GM12891 (cell line): ENCODE measurements around the gene STAP2.
"Not testable (repeated sequence)": the region's sequence is repeated elsewhere in the genome, so short reads cannot be mapped to it uniquely, and the experiment has no call there.

ENCODE experiments used
- DNase-seq: peaks from one replicate; pipeline ENCODE4 v3.0.0; 2011; ENCODE audit warnings: low spot score; ENCODE audit not compliant: insufficient read length
- FAIRE-seq: peaks from 2 replicates; lab custom pipeline; 2011; peaks lifted over from hg19 to GRCh38; lab: Jason Lieb, UNC
- PAX5 ChIP-seq: IDR thresholded peaks from 2 replicates; pipeline ENCODE4 v1.6.1; 2011; ENCODE audit warnings: low read length, moderate library complexity, mild to moderate bottlenecking; ENCODE audit not compliant: insufficient read depth, severe bottlenecking
- POLR2A ChIP-seq: IDR thresholded peaks from 2 replicates; pipeline ENCODE4 v1.6.1; 2011; ENCODE audit warnings: low read depth, low read length, control low read depth
- POLR2AphosphoS5 ChIP-seq: IDR thresholded peaks from 2 replicates; pipeline ENCODE4 v1.6.1; 2011; ENCODE audit warnings: low read depth, low read length, control low read depth
- POU2F2 ChIP-seq: IDR thresholded peaks from 2 replicates; pipeline ENCODE4 v1.6.1; 2011; ENCODE audit warnings: low read depth, mild to moderate bottlenecking, control low read depth, low read length, moderate library complexity
- SPI1 ChIP-seq: IDR thresholded peaks from 2 replicates; pipeline ENCODE4 v1.6.1; 2011; ENCODE audit warnings: low read depth, low read length, control low read depth
- TAF1 ChIP-seq: IDR thresholded peaks from 2 replicates; pipeline ENCODE4 v1.6.1; 2011; ENCODE audit warnings: low read depth, low read length, control low read depth

The STAP2 gene

DNA sequence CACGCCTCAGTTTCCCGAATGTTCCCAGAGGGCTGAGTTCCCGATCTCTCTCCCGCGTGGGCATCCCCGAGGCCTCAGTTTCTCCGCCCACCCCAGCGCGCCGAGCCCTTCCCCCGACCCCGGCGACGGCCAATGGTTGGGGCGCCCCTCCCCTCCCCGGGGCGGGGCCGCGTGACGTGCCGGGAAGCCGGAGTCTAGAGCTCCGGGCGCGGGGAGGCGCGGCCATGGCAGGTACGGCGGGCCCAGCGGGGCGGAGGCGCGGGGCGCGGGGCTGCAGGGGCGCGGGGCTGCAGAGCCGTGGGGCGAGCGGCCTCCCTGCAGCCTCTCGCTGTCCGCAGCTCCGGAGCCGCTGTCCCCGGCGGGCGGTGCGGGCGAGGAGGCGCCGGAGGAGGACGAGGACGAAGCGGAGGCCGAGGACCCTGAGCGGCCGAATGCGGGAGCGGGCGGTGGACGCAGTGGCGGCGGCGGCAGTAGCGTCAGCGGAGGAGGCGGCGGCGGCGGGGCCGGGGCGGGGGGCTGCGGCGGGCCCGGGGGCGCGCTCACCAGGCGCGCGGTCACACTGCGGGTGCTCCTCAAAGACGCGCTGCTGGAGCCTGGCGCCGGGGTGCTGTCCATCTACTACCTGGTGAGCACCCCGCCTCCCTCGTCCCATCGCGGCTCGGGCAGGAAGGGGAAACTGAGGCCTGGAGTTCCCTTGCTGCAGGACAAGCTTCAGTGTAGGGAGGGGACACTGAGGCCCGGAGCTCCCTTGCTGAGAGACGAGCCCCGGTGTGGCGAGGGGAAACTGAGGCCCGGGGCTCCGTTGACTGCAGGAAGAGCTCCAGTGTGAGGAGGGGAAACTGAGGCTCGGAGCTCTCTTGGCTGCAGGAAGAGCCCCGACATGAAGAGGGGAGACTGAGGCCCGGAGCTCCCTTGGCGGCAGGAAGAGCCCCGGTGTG lies 5.0 kb upstream of the STAP2 start, which contains the start of gene MPND:
Gene MPND (plus strand): TSS at position 193 of the 938 bp plus-strand sequence. CDS start 32 bp downstream, at position 225.
- peak; percentile 89 for DNase-seq
- no peak for FAIRE-seq
- TF ChIP-seq POLR2AphosphoS5 (no peak), POU2F2 (no peak), TAF1 (no peak), POLR2A (no peak), SPI1 (no peak), PAX5 (no peak)

- TF ChIP-seq TAF1 (peak; percentile 51; the same call in 1 of the 2 replicates), SPI1 (no peak), POLR2A (peak; percentile 76), PAX5 (no peak), POU2F2 (peak; percentile 42; the same call in 1 of the 2 replicates), POLR2AphosphoS5 (peak; percentile 79)
Measured at GRCh38 chr19:4342615-4343369, 4.2 kb upstream of the STAP2 start.

GRCh38 chr19:4342314-4342614 lies 3.6 kb upstream of the STAP2 start:
- no peak for FAIRE-seq
- TF ChIP-seq PAX5, result no peak
- TF ChIP-seq SPI1, result 0 out of 2 replicates have a peak, but pooled peaks have one; percentile 30
- no peak for DNase-seq

More at GRCh38 chr19:4342615-4343369, 4.2 kb upstream of the STAP2 start:
- DNase-seq (peak; percentile 84), FAIRE-seq (peak; percentile 96)

DNA sequence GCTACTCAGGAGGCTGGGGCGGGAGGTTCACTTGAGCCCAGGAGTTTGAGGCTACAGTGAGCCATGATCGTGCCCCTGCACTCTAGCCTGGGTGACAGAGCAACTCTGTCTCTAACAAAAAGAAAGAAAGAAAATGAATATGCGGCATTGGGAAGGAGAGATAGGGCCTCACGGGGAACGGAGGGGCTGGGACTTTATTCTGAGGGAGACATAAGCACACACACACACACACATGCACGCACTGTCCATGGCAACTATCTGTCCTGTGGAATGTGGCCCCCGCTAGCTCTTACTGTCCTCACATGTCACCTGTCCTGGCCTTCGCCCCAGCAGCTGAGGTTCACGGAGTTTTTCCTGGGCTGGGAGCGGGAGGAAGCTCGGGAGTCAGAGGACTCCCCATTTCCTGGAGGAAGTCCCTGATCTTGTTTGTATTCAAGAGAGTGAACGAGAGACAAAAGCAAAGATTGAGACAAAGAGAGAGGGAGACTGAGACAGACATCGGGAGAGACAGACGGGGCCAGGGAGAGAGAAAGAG lies 654 bp downstream of the STAP2 start:
- no peak for DNase-seq
- peak; percentile 72 for FAIRE-seq
- TF ChIP-seq POLR2AphosphoS5 (no peak), SPI1 (no peak), PAX5 (no peak)

GRCh38 chr19:4334929-4335570 lies 3.6 kb downstream of the STAP2 start:
- FAIRE-seq (peak; percentile 9), DNase-seq (no peak)
- TF ChIP-seq PAX5 (no peak), POLR2AphosphoS5 (no peak), POLR2A (no peak), POU2F2 (no peak), TAF1 (no peak), SPI1 (no peak)

DNA sequence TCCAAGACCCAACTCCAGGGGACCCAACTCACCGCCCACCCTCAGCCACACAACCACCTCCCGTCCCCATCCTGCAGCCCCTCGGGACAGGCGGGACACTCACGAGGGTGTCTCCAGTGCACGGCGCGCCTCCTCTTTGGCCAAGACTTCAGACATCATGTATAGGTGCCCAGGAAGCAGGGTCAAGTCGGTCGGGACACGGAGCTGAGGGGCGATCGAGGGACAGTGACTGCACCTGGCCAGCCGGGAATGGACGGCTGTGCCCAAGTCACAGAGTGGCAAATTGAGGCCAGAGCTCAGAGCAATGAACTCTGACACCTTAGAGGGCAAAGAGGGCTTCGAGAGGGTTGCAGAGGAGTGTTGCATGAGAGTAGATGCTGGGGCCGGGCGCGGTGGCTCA lies 8.8 kb downstream of the STAP2 start:
- no peak for FAIRE-seq
- DNase-seq, result no peak
- TF ChIP-seq POU2F2 (no peak), TAF1 (no peak), SPI1 (no peak), PAX5 (no peak), POLR2A (no peak), POLR2AphosphoS5 (no peak)

DNA sequence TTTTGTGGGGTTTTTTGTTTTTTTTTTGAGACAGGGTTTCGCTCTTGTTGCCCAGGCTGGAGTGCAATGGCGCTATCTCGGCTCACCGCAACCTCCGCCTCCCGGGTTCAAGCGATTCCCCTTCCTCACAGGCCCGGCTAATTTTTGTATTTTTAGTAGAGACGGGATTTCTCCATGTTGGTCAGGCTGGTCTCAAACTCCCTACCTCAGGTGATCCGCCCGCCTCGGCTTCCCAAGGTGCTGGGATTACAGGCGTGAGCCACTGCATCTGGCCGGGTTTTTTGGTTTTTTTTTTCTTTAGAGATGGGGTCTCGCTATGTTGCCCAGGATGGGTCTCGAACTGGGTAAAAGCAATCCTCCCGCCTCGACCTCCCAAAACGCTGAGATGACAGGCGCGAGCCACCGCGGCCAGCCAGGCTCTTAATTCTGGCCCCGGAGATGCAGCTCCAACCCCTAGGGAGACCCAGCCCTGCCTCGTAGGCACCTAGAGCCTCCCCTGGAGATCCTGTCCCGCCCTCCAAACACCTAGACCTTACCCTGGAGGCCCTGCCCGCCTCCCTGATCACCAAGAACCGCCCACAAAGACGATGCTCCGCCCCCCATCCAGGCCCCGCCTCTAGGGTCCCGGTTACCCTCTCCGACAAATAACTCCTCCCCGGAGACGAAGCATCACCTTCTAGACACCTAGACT lies 9.5 kb downstream of the STAP2 start:
- not testable (repeated sequence) for FAIRE-seq, DNase-seq

- FAIRE-seq (peak; percentile 97), DNase-seq (peak; percentile 94)
- TF ChIP-seq POU2F2 (no peak), POLR2A (peak; percentile 19; the same call in 1 of the 2 replicates), POLR2AphosphoS5 (0 out of 2 replicates have a peak, but pooled peaks have one; percentile 54), PAX5 (no peak), TAF1 (no peak)
Measured at GRCh38 chr19:4328243-4328990, 10.2 kb downstream of the STAP2 start.
